H9 (cell line): ENCODE results near the gene P4HB. TPM values are rescaled to one million over a fixed set of nuclear protein-coding genes. Genes with fewer than 3 reads are reported as not detected.

ENCODE experiments used
- DNase-seq: peaks from one replicate; pipeline ENCODE4 v3.0.0-alpha.2; 2017
- H2AFZ ChIP-seq: one replicate; pipeline ENCODE4 v1.6.1; 2013; ENCODE audit warnings: mild to moderate bottlenecking, low read length, control low read depth, moderate library complexity
- H2AK5ac ChIP-seq: 2 replicates; pipeline ENCODE4 v1.6.1; 2013; ENCODE audit warnings: low read length, control low read depth, mixed read lengths; ENCODE audit not compliant: insufficient read length
- H2BK120ac ChIP-seq: one replicate; pipeline ENCODE4 v1.6.1; 2013; ENCODE audit warnings: low read depth, mild to moderate bottlenecking, low read length, control low read depth, inconsistent platforms; ENCODE audit not compliant: poor library complexity, severe bottlenecking
- H2BK12ac ChIP-seq: 2 replicates; pipeline ENCODE4 v1.6.1; 2013; ENCODE audit warnings: low read length, control low read depth, mixed read lengths, low read depth; ENCODE audit not compliant: insufficient read length
- H2BK15ac ChIP-seq: 2 replicates; pipeline ENCODE4 v1.6.1; 2013; ENCODE audit warnings: low read depth, low read length, control low read depth
- H2BK20ac ChIP-seq: one replicate; pipeline ENCODE4 v1.6.1; 2013; ENCODE audit warnings: low read depth, mild to moderate bottlenecking, low read length, control low read depth, inconsistent platforms; ENCODE audit not compliant: poor library complexity, severe bottlenecking
- H2BK5ac ChIP-seq: 2 replicates; pipeline ENCODE4 v1.6.1; 2013; ENCODE audit warnings: low read length, control low read depth, mixed read lengths; ENCODE audit not compliant: insufficient read length
- H3K14ac ChIP-seq: 2 replicates; pipeline ENCODE4 v1.6.1; 2013; ENCODE audit warnings: low read length, control low read depth; ENCODE audit not compliant: insufficient read depth
- H3K18ac ChIP-seq: 2 replicates; pipeline ENCODE4 v1.6.1; 2013; ENCODE audit warnings: low read depth, mild to moderate bottlenecking, mixed read lengths, low read length, control low read depth; ENCODE audit not compliant: insufficient read length
- H3K23ac ChIP-seq: 2 replicates; pipeline ENCODE4 v1.6.1; 2013; ENCODE audit warnings: low read length, control low read depth, mixed read lengths, low read depth; ENCODE audit not compliant: insufficient read length
- H3K23me2 ChIP-seq: 2 replicates; pipeline ENCODE4 v1.6.1; 2013; ENCODE audit warnings: low read depth, mild to moderate bottlenecking, mixed read lengths, low read length, control low read depth; ENCODE audit not compliant: insufficient read length, poor library complexity, severe bottlenecking
- H3K27ac ChIP-seq: 2 replicates; pipeline ENCODE4 v1.5.1; 2013; ENCODE audit warnings: low read length, control low read depth, mixed read lengths, low read depth; ENCODE audit not compliant: insufficient read length
- H3K27me3 ChIP-seq: 2 replicates; pipeline ENCODE4 v1.6.1; 2013; ENCODE audit warnings: low read length, control low read depth, inconsistent platforms; ENCODE audit not compliant: insufficient read depth
- H3K4ac ChIP-seq: 2 replicates; pipeline ENCODE4 v1.6.1; 2013; ENCODE audit warnings: low read depth, mild to moderate bottlenecking, control low read depth, inconsistent platforms, low read length, moderate library complexity
- H3K4me1 ChIP-seq: 2 replicates; pipeline ENCODE4 v1.6.1; 2013; ENCODE audit warnings: low read length, control low read depth, inconsistent platforms; ENCODE audit not compliant: insufficient read depth
- H3K4me2 ChIP-seq: 2 replicates; pipeline ENCODE4 v1.6.1; 2013; ENCODE audit warnings: low read length, control low read depth, mixed read lengths; ENCODE audit not compliant: insufficient read length, insufficient read depth
- H3K56ac ChIP-seq: 2 replicates; pipeline ENCODE4 v1.6.1; 2013; ENCODE audit warnings: low read depth, mild to moderate bottlenecking, mixed read lengths, low read length, control low read depth; ENCODE audit not compliant: insufficient read length
- H3K79me1 ChIP-seq: 2 replicates; pipeline ENCODE4 v1.6.1; 2013; ENCODE audit warnings: low read depth, mild to moderate bottlenecking, moderate library complexity, low read length, control low read depth, inconsistent platforms; ENCODE audit not compliant: insufficient read depth, poor library complexity, severe bottlenecking
- H3K79me2 ChIP-seq: 2 replicates; pipeline ENCODE4 v1.6.1; 2013; ENCODE audit warnings: low read length, control low read depth, inconsistent platforms; ENCODE audit not compliant: insufficient read depth
- H3K9ac ChIP-seq: 2 replicates; pipeline ENCODE4 v1.6.1; 2013; ENCODE audit warnings: low read length, control low read depth, mixed read lengths; ENCODE audit not compliant: insufficient read length; ENCODE audit errors: extremely low read depth
- H3K9me3 ChIP-seq: one replicate; pipeline ENCODE4 v1.6.1; 2013; ENCODE audit warnings: low read depth, low read length, inconsistent platforms; ENCODE audit not compliant: control insufficient read depth
- H3T11ph ChIP-seq: one replicate; pipeline ENCODE4 v1.6.1; 2013; ENCODE audit warnings: mild to moderate bottlenecking, low read length, control low read depth, inconsistent platforms
- H4K20me1 ChIP-seq: one replicate; pipeline ENCODE4 v1.6.1; 2013; ENCODE audit not compliant: control insufficient read depth, insufficient read length, insufficient read depth
- H4K5ac ChIP-seq: 2 replicates; pipeline ENCODE4 v1.6.1; 2013; ENCODE audit warnings: low read depth, mild to moderate bottlenecking, mixed read lengths, low read length, control low read depth; ENCODE audit not compliant: insufficient read length
- H4K8ac ChIP-seq: replicated peaks from 2 replicates; pipeline ENCODE4 v1.6.1; 2013; ENCODE audit warnings: low read length, control low read depth, mixed read lengths, low read depth; ENCODE audit not compliant: insufficient read length
- H4K91ac ChIP-seq: 2 replicates; pipeline ENCODE4 v1.6.1; 2013; ENCODE audit warnings: low read depth, mild to moderate bottlenecking, moderate library complexity, mixed read lengths, low read length, control low read depth; ENCODE audit not compliant: insufficient read length
- H3K27ac Mint-ChIP-seq, 3 experiments: 2 replicates in 2 of 3; 3 replicates in 1 of 3; pipeline ENCODE4 v1.8.0; 2020 to 2021; ENCODE audit warnings: mixed read lengths in 3 of 3, mild to moderate bottlenecking in 1 of 3, moderate library complexity in 1 of 3
- H3K27me3 Mint-ChIP-seq: 2 replicates; pipeline ENCODE4 v1.8.0; 2021; ENCODE audit warnings: low read depth, mild to moderate bottlenecking, moderate library complexity, mixed read lengths
- H3K36me3 Mint-ChIP-seq, 3 experiments: 2 replicates in 2 of 3; 3 replicates in 1 of 3; pipeline ENCODE4 v1.8.0; 2020 to 2021; ENCODE audit warnings: low read depth in 3 of 3, mixed read lengths in 3 of 3; ENCODE audit not compliant: insufficient read depth in 1 of 3
- H3K4me1 Mint-ChIP-seq, 2 experiments: 2 replicates each; pipeline ENCODE4 v1.8.0; 2020; ENCODE audit warnings: mixed read lengths in 2 of 2
- H3K4me3 Mint-ChIP-seq, 2 experiments: 2 replicates in 1 of 2; 3 replicates in 1 of 2; pipeline ENCODE4 v1.8.0; 2020 to 2021; ENCODE audit warnings: mild to moderate bottlenecking in 2 of 2, mixed read lengths in 2 of 2, moderate library complexity in 1 of 2
- H3K9me3 Mint-ChIP-seq, 2 experiments: 2 replicates in 1 of 2; 3 replicates in 1 of 2; pipeline ENCODE4 v1.8.0; 2020; ENCODE audit warnings: mild to moderate bottlenecking in 2 of 2, mixed read lengths in 2 of 2, moderate library complexity in 1 of 2
- CTCF ChIP-seq: fragments of 200-600 bp; sonication (generic); conservative IDR thresholded peaks from 3 replicates; pipeline ENCODE4 v1.8.0; 2021; ENCODE audit warnings: antibody characterized with exemption, mild to moderate bottlenecking
- WGBS: extraction: QIAGEN DNeasy Blood & Tissue Kit; methylation state at CpG from one replicate; pipeline ENCODE4 v1.1.7; 2013; ENCODE audit warnings: missing lambda C conversion rate, low lambda C conversion rate, mixed read lengths; ENCODE audit not compliant: insufficient read length; ENCODE audit errors: extremely low coverage; 5-methylcytosine and 5-hydroxymethylcytosine counted together
- total RNA-seq: library from RNA; stranded (reverse); gene quantifications from 2 replicates; pipeline ENCODE4 v1.2.1, GENCODE V29; 2021

The P4HB gene
- total RNA-seq, 1 experiment from 2014 or later, result 366 TPM

GRCh38 chr17:81824595-81824994, 35.7 kb downstream of the P4HB start:
- no peak overlapping the region for H2BK5ac ChIP-seq
- no peak overlapping the region for H3K4me2 ChIP-seq
- H4K91ac ChIP-seq, result no peak overlapping the region
- H3K9ac ChIP-seq, result no peak overlapping the region
- no peak overlapping the region for H3K56ac ChIP-seq
- no peak overlapping the region for H3K4me3 Mint-ChIP-seq
- peaks cover 2% of the 10 kb centered on the region; the same call in 1 of the 2 replicates for H3K79me2 ChIP-seq
- no peaks in the 10 kb centered on the region for H4K20me1 ChIP-seq
- H2BK20ac ChIP-seq, result no peak overlapping the region
- no peak overlapping the region for H4K5ac ChIP-seq
- H3K4me1 ChIP-seq, result peaks cover 3% of the 10 kb centered on the region; the same call in 1 of the 2 replicates
- no peaks in the 10 kb centered on the region for H3K23me2 ChIP-seq
- TF ChIP-seq CTCF, result no peak
- no peak overlapping the region for H3K18ac ChIP-seq
- H3K27ac ChIP-seq, result no peak overlapping the region
- no peak overlapping the region for H2AFZ ChIP-seq
- H3K27me3 ChIP-seq, result no peaks in the 10 kb centered on the region
- H3K27me3 Mint-ChIP-seq, result no peaks in the 10 kb centered on the region; the same call in 1 of the 2 replicates
- no peak overlapping the region for H3K4ac ChIP-seq
- H4K8ac ChIP-seq, result no peak overlapping the region
- H3K36me3 Mint-ChIP-seq, result peaks cover 0 to 5% (median 4%) of the 10 kb centered on the region in 3 experiments; a peak in 4 of 7 replicates
- no peak overlapping the region for H3T11ph ChIP-seq
- no peaks in the 10 kb centered on the region for H3K9me3 ChIP-seq
- no peak overlapping the region for H3K23ac ChIP-seq
- no peak overlapping the region for H2BK120ac ChIP-seq
- H3K14ac ChIP-seq, result no peak overlapping the region; the same call in 1 of the 2 replicates
- peaks cover 3% of the 10 kb centered on the region for H3K79me1 ChIP-seq
- H3K27ac Mint-ChIP-seq, result no peak overlapping the region
- whole genome bisulfite sequencing, result no CpG with 5 or more reads among the region's 11 CpGs
- no peak overlapping the region for H2AK5ac ChIP-seq
- no peak overlapping the region for H2BK15ac ChIP-seq
- H3K4me1 Mint-ChIP-seq, result peaks cover 11 to 18% of the 10 kb centered on the region in 2 experiments
- H3K9me3 Mint-ChIP-seq, result no peaks in the 10 kb centered on the region
- DNase-seq, result no peak
- H2BK12ac ChIP-seq, result no peak overlapping the region
